GM20000 (cell line): ENCODE results near the gene ZNF41.

Source experiments
- DNase-seq: peaks from one replicate; pipeline ENCODE4 v3.0.0; 2012; ENCODE audit warnings: low spot score
- CTCF ChIP-seq: IDR thresholded peaks from 2 replicates; pipeline ENCODE4 v1.5.1; 2012; ENCODE audit warnings: mild to moderate bottlenecking, control low read depth; ENCODE audit errors: extremely low read depth, missing control alignments

The ZNF41 gene

GRCh38 chrX:47430925-47431324 is 52.1 kb downstream of the ZNF41 start:
- TF ChIP-seq CTCF: no peak
- no peak for DNase-seq

- DNase-seq: no peak
- TF ChIP-seq CTCF: no peak
Observed at GRCh38 chrX:47422444-47422843, 60.6 kb downstream of the ZNF41 start.

GRCh38 chrX:47420962-47421361 is 62.1 kb downstream of the ZNF41 start:
- no peak for DNase-seq
- TF ChIP-seq CTCF: no peak

- TF ChIP-seq CTCF: no peak
- no peak for DNase-seq
Observed at GRCh38 chrX:47420265-47420664, 62.8 kb downstream of the ZNF41 start.

GRCh38 chrX:47413179-47413594 is 69.8 kb downstream of the ZNF41 start:
- TF ChIP-seq CTCF: no peak
- DNase-seq: no peak
